ENCODE measurements around the gene MBOAT2.

Gene MBOAT2

DNA sequence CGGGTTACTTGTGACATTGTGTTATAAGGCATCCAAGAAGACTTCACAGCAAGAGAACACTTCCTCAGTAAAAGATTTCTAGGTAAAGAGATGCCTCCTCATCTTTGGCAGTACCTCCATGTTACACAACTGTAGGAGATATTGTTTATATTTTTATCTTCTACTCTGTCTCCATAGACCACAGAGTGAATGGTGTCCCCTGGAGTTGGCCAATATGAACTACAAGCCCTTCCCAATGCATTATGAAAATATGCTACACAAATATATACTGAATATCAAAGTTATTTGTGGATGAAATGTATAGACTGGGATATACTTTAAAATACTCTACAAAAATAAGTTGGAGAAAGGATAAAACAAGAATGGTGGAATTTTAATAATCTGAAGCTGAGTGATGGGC is 46.7 kb downstream of the MBOAT2 start:
- H3K4me3 ChIP-seq (ENCODE audit: low read depth, low read length) = no peak overlapping the region
- in situ Hi-C loops (cut with HindIII; ENCODE audit: low sequenced_read_pairs) = no loop called here
- TF ChIP-seq, protein P1, sequence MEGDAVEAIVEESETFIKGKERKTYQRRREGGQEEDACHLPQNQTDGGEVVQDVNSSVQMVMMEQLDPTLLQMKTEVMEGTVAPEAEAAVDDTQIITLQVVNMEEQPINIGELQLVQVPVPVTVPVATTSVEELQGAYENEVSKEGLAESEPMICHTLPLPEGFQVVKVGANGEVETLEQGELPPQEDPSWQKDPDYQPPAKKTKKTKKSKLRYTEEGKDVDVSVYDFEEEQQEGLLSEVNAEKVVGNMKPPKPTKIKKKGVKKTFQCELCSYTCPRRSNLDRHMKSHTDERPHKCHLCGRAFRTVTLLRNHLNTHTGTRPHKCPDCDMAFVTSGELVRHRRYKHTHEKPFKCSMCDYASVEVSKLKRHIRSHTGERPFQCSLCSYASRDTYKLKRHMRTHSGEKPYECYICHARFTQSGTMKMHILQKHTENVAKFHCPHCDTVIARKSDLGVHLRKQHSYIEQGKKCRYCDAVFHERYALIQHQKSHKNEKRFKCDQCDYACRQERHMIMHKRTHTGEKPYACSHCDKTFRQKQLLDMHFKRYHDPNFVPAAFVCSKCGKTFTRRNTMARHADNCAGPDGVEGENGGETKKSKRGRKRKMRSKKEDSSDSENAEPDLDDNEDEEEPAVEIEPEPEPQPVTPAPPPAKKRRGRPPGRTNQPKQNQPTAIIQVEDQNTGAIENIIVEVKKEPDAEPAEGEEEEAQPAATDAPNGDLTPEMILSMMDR (IDR thresholded peaks at IDR 0.05; ENCODE audit: low read depth, low read length) = no peak
- DNase-seq (ENCODE audit: low read depth, low spot score) = no peak

DNA sequence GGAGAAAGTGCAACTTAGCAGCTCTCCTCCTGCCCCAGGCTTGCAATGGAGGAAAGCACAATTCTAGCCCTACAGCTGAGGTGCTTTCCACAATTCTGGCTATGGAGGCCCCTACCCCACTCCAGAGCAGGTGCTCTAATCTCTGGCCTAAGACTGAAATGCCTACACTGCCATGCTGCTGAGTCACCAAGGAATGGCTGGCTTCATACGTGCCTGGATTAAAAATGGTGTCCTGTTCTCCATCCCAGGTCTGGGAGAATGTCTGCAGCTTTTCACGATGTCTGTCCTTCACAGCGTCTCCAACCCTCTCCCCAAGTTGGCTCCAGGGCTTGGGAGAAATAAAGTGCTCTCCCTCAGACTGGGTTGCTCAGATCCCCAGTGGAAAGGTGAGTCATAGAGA is 48.5 kb downstream of the MBOAT2 start:
- in situ Hi-C loops (cut with HindIII; ENCODE audit: low sequenced_read_pairs) = no loop called here
- no peak for DNase-seq (ENCODE audit: low read depth, low spot score)
- H3K4me3 ChIP-seq (ENCODE audit: low read depth, low read length) = no peak overlapping the region
- TF ChIP-seq, protein P1 (IDR thresholded peaks at IDR 0.05; ENCODE audit: low read depth, low read length) = no peak

DNA sequence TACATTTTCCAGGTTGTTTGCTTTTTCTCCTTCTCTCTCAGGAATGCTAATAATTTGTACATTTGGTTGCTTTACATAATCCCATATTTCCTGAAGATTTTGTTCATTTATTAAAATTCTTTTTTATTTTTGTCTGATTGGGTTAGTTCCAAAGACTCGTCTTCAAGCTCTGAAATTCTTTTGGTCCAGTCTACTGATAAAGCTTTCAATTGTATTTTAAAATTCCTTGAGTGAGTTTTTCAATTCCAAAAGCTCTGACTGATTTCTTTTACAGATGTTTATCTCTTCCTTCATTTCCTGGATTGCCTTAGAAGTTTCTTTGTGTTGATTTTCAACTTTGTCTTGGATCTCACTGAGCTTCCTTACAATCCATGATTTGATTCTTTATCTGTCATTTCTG is 50.0 kb downstream of the MBOAT2 start:
- H3K4me3 ChIP-seq (ENCODE audit: low read depth, low read length) = no peak overlapping the region
- DNase-seq (ENCODE audit: low read depth, low spot score) = no peak
- in situ Hi-C loops (cut with HindIII; ENCODE audit: low sequenced_read_pairs) = no loop called here
- TF ChIP-seq, protein P1 (IDR thresholded peaks at IDR 0.05; ENCODE audit: low read depth, low read length) = no peak

DNA sequence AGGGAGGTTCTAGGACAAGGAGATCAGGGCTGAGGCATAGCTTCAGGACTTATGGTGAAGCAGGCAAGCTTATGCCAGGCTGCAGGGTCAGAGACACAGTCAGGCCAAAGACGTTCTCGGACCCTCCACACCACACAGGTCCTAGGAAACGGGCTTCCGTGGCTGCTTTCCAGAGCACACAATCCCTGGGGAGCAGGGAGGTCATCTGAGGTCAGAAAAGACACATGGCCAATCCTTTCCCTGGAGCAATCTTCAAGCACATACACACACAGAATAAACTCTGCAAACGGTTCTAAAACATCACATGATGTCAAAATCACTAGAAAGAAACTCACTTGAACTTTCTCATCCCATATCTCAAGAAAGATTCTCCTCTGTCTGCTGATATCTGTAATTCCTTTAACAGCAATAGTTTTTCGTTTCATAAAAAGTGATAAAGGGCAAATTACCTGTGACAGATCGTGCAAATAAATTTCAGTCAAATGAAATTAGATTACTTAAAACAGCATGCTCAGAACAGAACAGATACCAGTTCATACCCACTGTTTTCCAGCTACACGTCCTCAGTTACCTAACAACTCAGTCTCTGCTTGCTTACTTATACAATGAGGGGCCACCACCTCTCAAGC is 63.9 kb downstream of the MBOAT2 start:
- DNase-seq (ENCODE audit: low read depth, low spot score) = no peak
- in situ Hi-C loops (cut with HindIII; ENCODE audit: low sequenced_read_pairs) = no loop called here
- TF ChIP-seq, protein P1 (IDR thresholded peaks at IDR 0.05; ENCODE audit: low read depth, low read length) = no peak
- H3K4me3 ChIP-seq (ENCODE audit: low read depth, low read length) = no peak overlapping the region

DNA sequence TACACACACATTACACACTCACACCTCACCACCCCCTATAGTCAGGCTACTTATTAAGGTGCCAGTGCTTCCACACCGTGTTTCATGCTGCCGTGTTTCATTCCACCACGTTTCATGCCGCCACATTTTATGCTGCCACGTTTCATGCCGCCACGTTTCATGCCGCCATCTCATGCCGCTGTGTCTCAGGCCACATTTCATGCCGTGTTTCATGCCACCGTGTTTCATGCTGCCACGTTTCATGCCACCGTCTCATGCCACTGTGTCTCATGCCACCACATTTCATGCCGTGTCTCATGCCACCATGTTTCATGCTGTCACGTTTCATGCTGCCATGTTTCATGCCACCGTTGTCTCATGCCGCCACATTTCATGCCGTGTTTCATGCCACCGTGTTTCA is 65.1 kb downstream of the MBOAT2 start:
- TF ChIP-seq, protein P1 (IDR thresholded peaks at IDR 0.05; ENCODE audit: low read depth, low read length) = no peak
- in situ Hi-C loops (cut with HindIII; ENCODE audit: low sequenced_read_pairs) = no loop called here
- H3K4me3 ChIP-seq (ENCODE audit: low read depth, low read length) = no peak overlapping the region
- no peak for DNase-seq (ENCODE audit: low read depth, low spot score)

DNA sequence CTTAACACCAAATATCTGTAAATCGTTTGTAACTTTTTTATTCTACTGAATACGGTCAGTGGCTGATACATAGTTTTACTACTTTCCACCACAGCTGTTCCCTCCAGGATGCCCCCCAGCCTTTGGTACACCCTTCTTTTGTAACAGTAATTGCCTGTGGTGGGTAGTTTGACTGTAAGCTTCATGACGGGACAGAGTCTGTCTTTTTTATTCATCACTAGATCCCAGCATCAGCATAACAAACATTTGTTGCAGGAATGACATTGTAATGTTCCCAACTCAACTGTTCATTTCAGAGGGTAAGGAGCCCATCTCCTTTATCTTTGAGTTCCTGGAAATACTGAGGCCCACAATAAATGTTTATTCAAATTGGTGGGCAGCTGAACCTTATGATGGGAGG is 67.5 kb downstream of the MBOAT2 start:
- DNase-seq (ENCODE audit: low read depth, low spot score) = no peak
- TF ChIP-seq, protein P1 (IDR thresholded peaks at IDR 0.05; ENCODE audit: low read depth, low read length) = no peak
- in situ Hi-C loops (cut with HindIII; ENCODE audit: low sequenced_read_pairs) = no loop called here
- no peak overlapping the region for H3K4me3 ChIP-seq (ENCODE audit: low read depth, low read length)

Data from astrocyte of the spinal cord (primary cell).